GM21526 (cell line): ENCODE data around the gene GPC4.

Experiments
- ATAC-seq: cut with Tn5 transposase; IDR thresholded peaks from one replicate; pipeline ENCODE4 v1.9.1; 2021; ENCODE audit warnings: moderate library complexity; ENCODE audit not compliant: unreplicated experiment, low FRiP score

Gene GPC4

GRCh38 chrX:133412665-133413064 lies 2.6 kb downstream of the GPC4 start:
- ATAC-seq, result no peak

- no peak for ATAC-seq
Observed at GRCh38 chrX:133412246-133412645, 3.0 kb downstream of the GPC4 start.

- no peak for ATAC-seq
Observed at GRCh38 chrX:133410550-133410949, 4.7 kb downstream of the GPC4 start.

GRCh38 chrX:133405498-133406185 lies 9.6 kb downstream of the GPC4 start:
- ATAC-seq, result no peak

GRCh38 chrX:133403984-133404383 lies 11.3 kb downstream of the GPC4 start:
- ATAC-seq, result no peak

- no peak for ATAC-seq
Observed at GRCh38 chrX:133402830-133403625, 12.3 kb downstream of the GPC4 start.

- no peak for ATAC-seq
Observed at GRCh38 chrX:133402042-133402453, 13.2 kb downstream of the GPC4 start.

- ATAC-seq, result no peak
Observed at GRCh38 chrX:133401536-133401935, 13.8 kb downstream of the GPC4 start.

- no peak for ATAC-seq
Observed at GRCh38 chrX:133399411-133399810, 15.9 kb downstream of the GPC4 start.

GRCh38 chrX:133394765-133395164 lies 20.5 kb downstream of the GPC4 start:
- no peak for ATAC-seq

GRCh38 chrX:133392671-133393070 lies 22.6 kb downstream of the GPC4 start:
- no peak for ATAC-seq

- ATAC-seq, result no peak
Observed at GRCh38 chrX:133391111-133391510, 24.2 kb downstream of the GPC4 start.

- ATAC-seq, result no peak
Observed at GRCh38 chrX:133390676-133391075, 24.6 kb downstream of the GPC4 start.

GRCh38 chrX:133389975-133390374 lies 25.3 kb downstream of the GPC4 start:
- ATAC-seq, result no peak

GRCh38 chrX:133384454-133384853 lies 30.8 kb downstream of the GPC4 start:
- no peak for ATAC-seq

GRCh38 chrX:133380711-133381619 lies 34.3 kb downstream of the GPC4 start:
- no peak for ATAC-seq

GRCh38 chrX:133376422-133376821 lies 38.9 kb downstream of the GPC4 start:
- ATAC-seq, result no peak

GRCh38 chrX:133375615-133376340 lies 39.5 kb downstream of the GPC4 start:
- ATAC-seq, result no peak

GRCh38 chrX:133374874-133375387 lies 40.4 kb downstream of the GPC4 start:
- no peak for ATAC-seq
